NT2/D1 (cell line): ENCODE results near the gene CTNNA3.

Experiments used
- SUZ12 ChIP-seq: IDR thresholded peaks from 2 replicates; pipeline ENCODE4 v1.6.1; 2011; ENCODE audit not compliant: insufficient read length, insufficient read depth; ENCODE audit errors: extremely low read depth
- YY1 ChIP-seq: IDR thresholded peaks from 2 replicates; pipeline ENCODE4 v1.6.1; 2011; ENCODE audit not compliant: insufficient read length, insufficient read depth

DNA sequence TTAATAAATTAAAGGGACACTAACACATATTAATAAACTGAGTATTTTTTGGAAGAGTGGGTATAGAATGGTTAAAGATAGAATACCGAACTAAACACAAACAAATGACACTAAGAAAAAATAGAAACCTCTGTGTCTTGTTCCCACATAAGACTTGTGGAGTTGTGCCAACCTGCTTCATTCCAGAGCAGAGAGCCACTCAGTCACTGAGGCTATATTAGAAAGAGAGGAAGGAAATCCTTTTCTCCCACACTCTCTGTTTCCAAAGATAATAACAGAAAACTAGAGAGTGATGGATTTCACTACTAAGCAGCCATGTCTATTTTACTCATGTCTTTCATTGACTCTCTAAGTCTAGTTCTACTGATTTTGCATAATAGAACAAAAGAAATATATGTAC lies 26.0 kb downstream of the CTNNA3 start:
- TF ChIP-seq YY1 (no peak), SUZ12 (no peak)
